Measurements from ENCODE around the gene ZNF865. TPM values are rescaled to one million over a fixed set of nuclear protein-coding genes. Genes with fewer than 3 reads are reported as not detected.

ZNF865 gene
- total RNA-seq, 1 experiment from 2014 or later: 13.2 TPM

- Mint-ChIP-seq H3K27ac (ENCODE audit: unreplicated experiment) (no peak overlapping the region), H3K9me3 (ENCODE audit: unreplicated experiment) (no peaks in the 10 kb centered on the region), H3K36me3 (ENCODE audit: insufficient read depth, unreplicated experiment) (peaks cover 46% of the 10 kb centered on the region), H3K4me1 (ENCODE audit: low read depth, unreplicated experiment) (peaks cover 14% of the 10 kb centered on the region), H3K4me3 (ENCODE audit: unreplicated experiment) (no peak overlapping the region), H3K27me3 (ENCODE audit: insufficient read depth, unreplicated experiment) (no peaks in the 10 kb centered on the region)
- DNase-seq: no peak
- intact Hi-C loops (cut with micrococcal nuclease; ENCODE audit: unreplicated experiment): no loop called here
- ChIA-PET POLR2A (interaction anchor here (0.5 to 1.2 kb wide), 3 partner anchors 22 to 54 kb away, joined by 3 to 4 read pairs (median 3); partner anchors contain the start of gene FIZ1), CTCF (no interaction called here)
- Histone ChIP-seq H3K36me3 (ENCODE audit: control insufficient read depth, insufficient read depth, low read length) (no peaks in the 10 kb centered on the region; the same call in 1 of the 2 replicates), H3K9me3 (no peaks in the 10 kb centered on the region), H3K4me3 (ENCODE audit: low read depth, low read length) (no peak overlapping the region), H3K4me1 (peaks cover 12% of the 10 kb centered on the region), H3K27me3 (replicated peaks; ENCODE audit: control insufficient read depth, insufficient read depth, low read length) (no peaks in the 10 kb centered on the region)
- BruUV-seq (replicated peaks): no TSS peak
- no peak for TF ChIP-seq CTCF (IDR thresholded peaks at IDR 0.05; ENCODE audit: insufficient read depth in 1 of 2, low read depth in 1 of 2, low read length in 1 of 2, severe bottlenecking in 1 of 2, unreplicated experiment in 1 of 2)
These were observed 28.7 kb upstream of the ZNF865 start for GRCh38 chr19:55576746-55577145.

GRCh38 chr19:55578031-55578760 lies 27.3 kb upstream of the ZNF865 start:
- DNase-seq: no peak
- POLR2A ChIA-PET: interaction anchor here (1.2 kb wide), 1 partner anchor 21 kb away, joined by 3 read pairs; the partner anchor contains the start of gene FIZ1
- peaks cover 19% of the 10 kb centered on the region for H3K4me1 ChIP-seq
- no peaks in the 10 kb centered on the region; the same call in 1 of the 2 replicates for H3K36me3 ChIP-seq (ENCODE audit: control insufficient read depth, insufficient read depth, low read length)
- no peaks in the 10 kb centered on the region for H3K9me3 ChIP-seq
- intact Hi-C loops (cut with micrococcal nuclease; ENCODE audit: unreplicated experiment): no loop called here
- no peak overlapping the region for H3K4me3 ChIP-seq (ENCODE audit: low read depth, low read length)
- H3K4me3 Mint-ChIP-seq (ENCODE audit: unreplicated experiment): no peak overlapping the region
- H3K27me3 Mint-ChIP-seq (ENCODE audit: insufficient read depth, unreplicated experiment): no peaks in the 10 kb centered on the region
- CTCF ChIA-PET: no interaction called here
- H3K27me3 ChIP-seq (replicated peaks; ENCODE audit: control insufficient read depth, insufficient read depth, low read length): no peaks in the 10 kb centered on the region
- no peaks in the 10 kb centered on the region for H3K9me3 Mint-ChIP-seq (ENCODE audit: unreplicated experiment)
- BruUV-seq (replicated peaks): no TSS peak
- peaks cover 20% of the 10 kb centered on the region for H3K4me1 Mint-ChIP-seq (ENCODE audit: low read depth, unreplicated experiment)
- no peak overlapping the region for H3K27ac Mint-ChIP-seq (ENCODE audit: unreplicated experiment)
- no peak for TF ChIP-seq CTCF (IDR thresholded peaks at IDR 0.05; ENCODE audit: insufficient read depth in 1 of 2, low read depth in 1 of 2, low read length in 1 of 2, severe bottlenecking in 1 of 2, unreplicated experiment in 1 of 2)
- H3K36me3 Mint-ChIP-seq (ENCODE audit: insufficient read depth, unreplicated experiment): peaks cover 50% of the 10 kb centered on the region

GRCh38 chr19:55578761-55579747 lies 26.4 kb upstream of the ZNF865 start:
- H3K9me3 Mint-ChIP-seq (ENCODE audit: unreplicated experiment): no peaks in the 10 kb centered on the region
- POLR2A ChIA-PET: no interaction called here
- no peak for TF ChIP-seq CTCF (IDR thresholded peaks at IDR 0.05; ENCODE audit: insufficient read depth in 1 of 2, low read depth in 1 of 2, low read length in 1 of 2, severe bottlenecking in 1 of 2, unreplicated experiment in 1 of 2)
- CTCF ChIA-PET: no interaction called here
- intact Hi-C loops (cut with micrococcal nuclease; ENCODE audit: unreplicated experiment): no loop called here
- H3K4me1 Mint-ChIP-seq (ENCODE audit: low read depth, unreplicated experiment): peaks cover 20% of the 10 kb centered on the region
- H3K4me3 Mint-ChIP-seq (ENCODE audit: unreplicated experiment): peak overlapping the region; percentile 85
- peak overlapping the region; percentile 46 for H3K27ac Mint-ChIP-seq (ENCODE audit: unreplicated experiment)
- Histone ChIP-seq H3K27me3 (replicated peaks; ENCODE audit: control insufficient read depth, insufficient read depth, low read length) (no peaks in the 10 kb centered on the region), H3K9me3 (no peaks in the 10 kb centered on the region), H3K4me3 (ENCODE audit: low read depth, low read length) (peak overlapping the region; percentile 68), H3K36me3 (ENCODE audit: control insufficient read depth, insufficient read depth, low read length) (no peaks in the 10 kb centered on the region; the same call in 1 of the 2 replicates), H3K4me1 (peaks cover 19% of the 10 kb centered on the region)
- BruUV-seq (replicated peaks): TSS peak; percentile 28
- DNase-seq: no peak
- peaks cover 50% of the 10 kb centered on the region for H3K36me3 Mint-ChIP-seq (ENCODE audit: insufficient read depth, unreplicated experiment)
- H3K27me3 Mint-ChIP-seq (ENCODE audit: insufficient read depth, unreplicated experiment): no peaks in the 10 kb centered on the region
